ENCODE data around the gene CLDN24.

CLDN24 gene

DNA sequence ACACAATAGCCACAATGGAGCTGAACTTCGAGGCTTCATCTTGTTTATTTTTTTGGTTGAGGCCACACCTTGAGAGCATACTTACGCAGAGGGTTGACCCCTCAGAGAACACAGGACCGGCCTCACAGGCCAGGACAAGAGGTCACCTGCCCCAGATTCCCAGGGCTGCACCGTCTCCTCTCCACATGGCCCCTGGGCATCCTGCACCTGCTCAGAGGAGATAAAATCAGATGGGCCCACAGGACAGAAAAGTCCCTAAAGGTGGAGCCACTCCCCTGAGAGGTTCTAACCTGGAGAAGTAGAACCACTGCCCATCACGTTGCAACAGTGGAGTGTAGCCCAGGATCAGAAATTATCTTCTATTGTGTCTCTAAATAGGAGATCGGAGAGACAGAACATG lies 1.1 kb upstream of the CLDN24 start:
- DNase-seq (ENCODE audit: low read depth in 2 of 2, low spot score in 1 of 2) = no peak

DNA sequence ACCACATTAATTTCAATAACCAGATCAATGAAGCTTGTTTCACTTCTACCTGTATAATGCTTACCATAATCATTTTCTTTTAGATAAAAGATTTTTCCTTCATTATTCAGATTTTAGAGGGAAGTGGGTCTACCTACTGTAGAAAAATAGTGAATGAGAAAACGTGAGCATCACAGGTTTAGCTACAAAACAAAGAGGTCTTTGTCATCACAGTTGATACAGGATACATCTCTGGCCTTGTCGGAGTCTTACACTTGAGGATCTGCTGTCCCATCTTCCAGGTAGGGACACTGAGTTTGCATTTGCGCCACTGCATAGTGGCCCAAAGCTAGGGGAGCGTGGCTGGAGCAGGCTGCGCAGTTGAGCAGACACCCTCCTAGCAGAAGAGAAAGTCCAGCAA lies 710 bp downstream of the CLDN24 start:
- no peak for DNase-seq (ENCODE audit: low read depth in 2 of 2, low spot score in 1 of 2)

DNA sequence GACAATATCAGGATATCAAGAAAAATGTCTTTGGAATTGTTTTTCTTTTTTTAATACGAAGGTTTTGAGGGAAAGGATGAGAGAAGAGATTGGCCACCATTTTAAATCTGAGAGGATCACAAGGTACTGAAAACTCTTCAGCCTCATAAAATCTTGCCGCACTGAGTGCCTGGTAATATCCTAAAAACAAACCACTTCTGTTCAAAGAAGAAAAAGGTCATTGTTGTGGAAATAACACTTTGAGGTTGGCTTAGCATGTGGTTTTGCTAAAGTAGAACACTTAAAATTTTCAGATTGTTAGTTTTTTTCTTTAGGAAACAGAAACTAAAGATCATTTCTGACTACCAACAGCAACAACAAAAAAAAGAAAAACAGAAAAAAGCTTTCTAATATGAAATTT lies 1.1 kb downstream of the CLDN24 start:
- DNase-seq (ENCODE audit: low read depth in 2 of 2, low spot score in 1 of 2) = no peak

DNA sequence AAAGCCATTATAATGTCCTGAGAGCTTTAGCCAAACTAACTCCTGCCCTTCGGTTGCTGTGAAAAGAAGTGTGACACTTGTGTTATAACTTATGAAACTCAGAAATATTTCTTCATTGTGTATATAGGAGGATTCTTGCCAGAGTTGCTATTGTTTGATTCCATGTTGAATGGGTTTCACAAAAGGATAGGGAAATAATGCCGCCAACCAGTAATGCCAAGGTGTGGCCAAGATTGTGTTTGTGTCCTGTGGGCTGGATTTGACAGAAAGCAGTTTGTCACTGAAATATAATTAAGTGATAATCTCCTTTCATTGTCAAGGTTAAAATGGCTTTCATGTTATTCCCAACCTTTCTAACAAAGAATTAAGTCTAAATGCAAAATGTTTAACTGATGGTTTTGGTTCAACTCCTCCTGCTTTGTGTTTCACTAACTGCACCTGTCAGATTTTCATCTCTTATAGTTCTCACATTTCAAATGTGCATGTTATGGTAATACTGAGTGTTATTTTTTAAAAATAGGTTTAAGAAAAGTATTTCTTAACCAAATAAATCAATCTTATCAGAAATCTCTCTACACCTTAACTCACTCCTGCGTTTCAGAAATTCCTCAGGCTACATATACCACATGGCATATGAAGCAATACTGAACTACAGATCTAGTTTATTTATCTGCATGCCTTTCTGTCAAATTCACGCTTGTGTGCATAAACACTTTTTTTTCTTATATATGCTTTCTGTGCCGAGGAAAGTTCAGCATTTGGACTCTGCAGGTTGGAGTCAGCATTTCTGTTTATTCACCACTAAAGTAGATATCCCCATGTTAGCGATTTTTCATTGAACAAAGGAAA lies 1.8 kb downstream of the CLDN24 start, which contains the start of gene CLDN22:
Gene CLDN22, minus strand, starts transcription at position 66 of the 849 bp plus-strand sequence. Its CDS starts 58 bp downstream, at position 8.
- DNase-seq (ENCODE audit: low read depth in 2 of 2, low spot score in 1 of 2) = no peak

DNA sequence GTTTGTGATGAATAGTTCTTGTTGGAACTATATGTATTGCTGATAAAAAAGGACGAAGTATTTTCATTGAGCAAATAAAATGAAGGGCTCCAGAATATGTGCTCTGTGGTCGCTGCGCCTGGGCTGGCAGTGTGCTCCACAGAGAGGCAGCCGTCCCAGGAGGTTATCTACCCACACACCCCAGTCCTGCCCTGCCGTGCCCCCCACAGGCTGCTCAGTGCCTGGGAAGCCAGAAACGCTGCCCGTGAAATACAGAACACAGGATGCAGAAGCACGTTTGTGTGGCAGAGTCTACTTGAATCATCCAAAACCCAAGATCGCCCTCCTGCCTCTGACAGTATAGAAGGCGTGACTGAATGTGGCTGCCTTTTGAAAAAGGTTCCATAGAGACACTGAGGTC lies 3.6 kb downstream of the CLDN24 start:
- DNase-seq (ENCODE audit: low read depth in 2 of 2, low spot score in 1 of 2) = no peak

DNA sequence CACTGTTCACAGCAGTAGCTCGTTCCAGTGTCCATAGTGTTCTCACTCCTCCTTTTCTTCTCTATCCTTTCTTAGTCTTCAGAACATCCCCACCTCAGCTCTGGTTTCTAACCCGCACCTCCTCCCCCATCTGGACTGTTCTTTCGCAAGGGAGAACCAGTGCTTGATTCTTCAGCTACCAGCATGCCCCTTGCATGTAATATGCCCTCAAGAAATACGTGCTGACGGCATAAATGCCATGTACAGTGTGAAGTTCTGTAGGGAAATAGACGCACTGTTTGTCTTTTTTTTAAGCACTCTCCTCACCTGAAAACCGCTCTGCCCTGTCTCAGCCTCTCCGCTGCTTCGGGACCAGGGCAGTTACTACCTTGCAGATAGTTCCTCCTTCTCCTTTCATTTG lies 7.4 kb downstream of the CLDN24 start:
- DNase-seq (ENCODE audit: low read depth in 2 of 2, low spot score in 1 of 2) = no peak

DNA sequence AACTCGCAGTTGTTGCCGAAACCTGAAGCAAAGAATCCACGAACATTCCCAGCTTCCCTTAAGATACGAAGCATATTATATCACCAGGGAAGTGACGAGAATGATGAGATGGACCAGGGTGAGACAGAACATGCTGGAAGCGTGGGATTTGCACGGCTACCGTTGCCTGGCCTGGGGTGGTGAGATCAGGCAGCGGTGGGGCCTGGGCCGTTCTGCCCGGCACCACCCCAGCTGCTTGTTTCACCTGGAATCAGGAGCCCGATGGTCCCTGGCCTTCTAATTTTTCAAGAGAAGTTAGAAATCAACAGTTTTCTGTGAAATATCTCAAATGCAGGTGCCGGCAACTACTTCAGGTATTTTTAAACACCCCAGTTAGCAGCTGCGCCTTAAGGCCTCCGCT lies 7.9 kb downstream of the CLDN24 start:
- no peak for DNase-seq (ENCODE audit: low read depth in 2 of 2, low spot score in 1 of 2)

DNA sequence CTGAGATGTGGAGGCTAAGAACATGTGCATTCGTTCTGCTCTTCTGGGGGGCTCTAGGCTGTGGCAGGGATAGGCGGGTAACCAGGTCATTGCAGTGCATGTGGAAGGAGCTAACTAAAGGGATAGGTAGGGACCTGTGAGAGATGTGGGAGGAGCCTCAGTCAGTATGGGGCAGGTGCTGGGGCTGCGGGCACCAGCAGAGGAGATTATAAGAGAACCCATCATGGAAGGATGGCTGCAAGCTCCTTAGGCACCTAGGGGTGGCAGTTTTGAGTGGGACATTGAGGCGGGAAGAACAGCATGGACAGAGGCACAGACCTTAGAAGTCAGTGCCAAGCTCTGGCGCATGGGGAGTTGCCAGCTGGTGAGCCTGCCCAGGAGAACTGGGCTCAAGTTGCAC lies 9.4 kb downstream of the CLDN24 start:
- no peak for DNase-seq (ENCODE audit: low read depth in 2 of 2, low spot score in 1 of 2)

DNA sequence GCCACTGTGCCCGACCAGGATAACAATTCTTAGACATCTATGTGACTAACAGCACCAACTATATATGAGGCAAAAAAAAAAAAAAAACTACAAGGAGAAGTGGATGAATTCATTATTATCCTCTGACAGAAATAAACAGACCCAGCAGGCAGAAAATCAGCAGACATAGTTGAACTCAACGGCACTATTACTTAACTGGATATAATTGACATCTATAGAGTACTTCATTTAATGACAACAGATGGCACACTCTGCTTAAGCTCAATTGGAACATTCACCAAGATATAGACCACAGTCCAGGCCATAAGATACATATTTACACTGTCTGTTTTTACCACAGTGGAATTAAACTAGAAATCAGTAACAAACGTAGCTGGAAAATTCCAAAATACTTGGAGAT lies 15.4 kb downstream of the CLDN24 start:
- DNase-seq (ENCODE audit: low read depth in 2 of 2, low spot score in 1 of 2) = no peak

DNA sequence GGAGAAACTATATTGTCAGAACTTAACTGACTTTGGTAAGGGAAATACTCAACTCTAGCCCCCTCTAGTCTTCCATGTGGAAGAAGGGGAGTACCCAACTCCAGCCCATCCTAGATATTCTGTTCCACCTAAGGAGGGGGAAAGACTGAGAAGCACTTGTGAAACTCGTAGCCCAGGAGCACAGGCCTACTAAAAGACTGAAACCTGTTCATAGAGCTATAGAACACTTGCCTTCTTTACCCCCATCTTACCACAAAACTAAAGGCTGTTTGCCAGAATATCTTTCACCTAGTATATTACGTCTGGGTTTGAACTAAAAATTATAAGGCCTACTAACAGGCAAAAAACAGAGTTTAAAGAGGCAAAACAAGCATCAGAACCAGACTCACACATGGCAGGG lies 17.7 kb downstream of the CLDN24 start:
- DNase-seq (ENCODE audit: low read depth in 2 of 2, low spot score in 1 of 2) = no peak

DNA sequence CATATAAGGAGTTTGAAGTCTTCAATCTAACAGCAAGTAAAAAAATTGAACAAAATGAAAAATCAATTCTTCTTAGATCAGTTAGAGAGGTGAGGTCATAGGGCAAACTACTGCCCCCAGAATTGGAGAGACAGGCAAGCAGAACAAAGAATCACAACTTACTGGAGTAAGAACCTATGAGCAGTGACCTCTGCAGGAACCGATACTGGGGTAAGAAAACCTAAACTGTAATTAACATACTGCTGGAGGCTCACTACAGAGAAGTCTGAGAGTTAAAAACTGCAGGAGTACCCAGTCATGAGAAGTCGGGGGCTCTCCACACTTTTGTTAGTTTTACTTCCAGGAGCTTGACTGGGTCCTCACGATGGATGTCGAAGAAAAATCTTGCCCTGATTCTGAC lies 18.2 kb downstream of the CLDN24 start:
- DNase-seq (ENCODE audit: low read depth in 2 of 2, low spot score in 1 of 2) = no peak

DNA sequence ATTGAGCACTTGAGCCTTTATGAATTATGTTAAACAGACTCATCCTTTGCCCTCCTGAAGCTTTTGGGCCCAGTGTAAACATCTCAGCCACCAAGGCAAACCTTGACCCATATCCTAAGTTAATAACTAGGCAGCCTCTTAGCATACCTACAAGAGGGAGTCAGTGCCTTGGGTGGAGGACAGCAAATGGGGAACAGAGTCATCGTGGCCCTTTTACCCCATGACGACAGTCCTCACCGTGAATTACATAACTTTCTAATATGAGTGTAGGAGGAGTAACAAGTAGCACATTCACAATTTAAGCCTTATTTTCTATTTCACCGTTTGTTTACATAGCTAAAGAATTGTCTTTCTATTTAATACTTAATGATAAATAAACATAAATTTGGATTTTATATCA lies 18.9 kb downstream of the CLDN24 start:
- no peak for DNase-seq (ENCODE audit: low read depth in 2 of 2, low spot score in 1 of 2)

DNA sequence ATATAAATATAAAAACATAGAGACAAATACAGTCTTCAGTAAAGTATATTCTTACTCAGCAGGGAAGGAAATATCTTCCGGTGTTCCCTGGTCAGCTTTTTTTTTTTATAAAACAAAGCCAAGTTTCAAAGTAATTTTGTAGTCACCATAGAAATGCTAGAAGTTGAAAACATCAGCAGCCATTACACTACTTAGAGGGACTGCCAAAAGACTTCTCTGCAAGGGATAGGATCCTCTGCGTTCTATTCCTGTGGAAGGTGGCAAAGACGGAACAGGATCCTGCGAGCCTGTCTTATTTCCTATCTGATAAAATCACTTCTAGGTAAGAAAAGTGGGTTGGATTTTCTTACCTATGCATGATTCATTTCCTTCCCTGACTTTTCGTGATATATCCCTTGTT lies 21.6 kb downstream of the CLDN24 start:
- DNase-seq (ENCODE audit: low read depth in 2 of 2, low spot score in 1 of 2) = no peak

DNA sequence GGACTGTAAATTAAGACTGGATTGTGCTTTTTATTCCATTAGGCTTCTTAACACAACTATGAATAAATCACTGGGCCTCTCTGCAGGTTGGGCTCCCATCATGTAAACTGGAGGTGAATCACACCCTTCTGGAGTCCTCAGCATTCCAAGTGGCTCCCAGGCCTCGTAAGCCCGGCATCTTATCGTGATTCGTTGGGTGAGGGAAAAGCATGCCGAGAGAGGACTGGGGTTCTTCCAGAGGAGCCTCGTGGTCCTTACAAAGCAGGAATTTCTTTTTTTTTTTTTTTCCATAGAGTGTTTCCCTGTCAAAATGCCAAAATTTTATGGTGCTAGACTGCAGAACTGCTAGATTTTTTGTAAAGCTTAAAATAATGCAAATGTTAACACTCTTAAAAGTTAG lies 22.2 kb downstream of the CLDN24 start:
- no peak for DNase-seq (ENCODE audit: low read depth in 2 of 2, low spot score in 1 of 2)

DNA sequence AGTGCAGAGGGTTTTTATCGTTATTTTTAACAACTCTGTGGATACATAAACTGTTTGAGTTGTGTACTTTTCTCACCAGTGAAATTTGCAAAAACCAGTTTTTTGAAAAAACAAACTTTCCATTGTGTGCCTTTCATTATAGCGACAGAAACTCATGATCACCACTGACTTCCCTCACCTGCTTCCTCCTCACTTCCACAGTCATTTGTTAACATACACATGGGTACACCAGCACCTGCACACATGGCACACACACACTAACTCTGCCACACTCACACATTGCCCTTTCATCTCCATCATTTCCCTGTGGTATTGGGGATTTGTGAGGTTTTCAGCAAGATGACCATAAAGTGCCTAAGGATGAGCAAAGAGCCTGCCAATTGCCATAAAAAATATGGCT lies 22.8 kb downstream of the CLDN24 start:
- DNase-seq (ENCODE audit: low read depth in 2 of 2, low spot score in 1 of 2) = no peak

DNA sequence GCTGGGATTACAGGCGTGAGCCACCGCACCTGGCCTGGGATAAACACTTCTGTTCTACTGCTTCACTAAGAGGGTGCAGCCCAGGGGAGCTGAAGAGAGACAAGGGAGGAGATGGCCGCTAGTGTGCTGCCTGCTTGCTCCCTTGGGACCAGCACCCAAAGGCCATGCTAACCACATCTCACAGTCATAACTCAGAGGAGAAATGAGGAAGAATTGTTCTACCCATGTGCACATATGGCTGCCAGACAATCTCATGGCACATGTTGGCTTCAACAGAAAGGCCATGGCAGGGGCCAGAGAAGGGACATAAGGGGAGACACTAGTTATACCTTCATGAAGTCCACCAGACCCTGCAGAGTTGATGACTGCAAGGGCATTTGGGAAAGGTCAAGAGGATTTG lies 24.6 kb downstream of the CLDN24 start:
- DNase-seq (ENCODE audit: low read depth in 2 of 2, low spot score in 1 of 2) = no peak

DNA sequence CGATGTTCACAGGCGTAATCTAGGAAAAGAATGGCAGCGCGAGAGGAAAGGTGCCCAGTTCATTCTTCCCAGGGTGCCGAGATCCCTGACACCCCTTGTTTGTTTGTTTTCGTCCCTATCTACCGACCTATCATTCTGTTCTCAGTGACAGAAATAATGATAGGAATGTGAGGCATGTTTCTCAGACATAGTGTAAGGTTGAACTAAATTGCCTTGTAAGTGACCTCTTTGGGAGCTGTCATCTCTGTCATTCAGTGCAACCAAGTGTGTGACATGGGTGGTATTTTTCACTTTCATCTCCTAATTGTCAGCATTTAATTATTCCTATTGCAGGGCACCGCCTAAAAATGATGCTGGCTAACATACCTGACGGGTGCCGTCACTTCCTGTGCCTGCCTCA lies 26.5 kb downstream of the CLDN24 start:
- DNase-seq (ENCODE audit: low read depth in 2 of 2, low spot score in 1 of 2) = no peak

DNA sequence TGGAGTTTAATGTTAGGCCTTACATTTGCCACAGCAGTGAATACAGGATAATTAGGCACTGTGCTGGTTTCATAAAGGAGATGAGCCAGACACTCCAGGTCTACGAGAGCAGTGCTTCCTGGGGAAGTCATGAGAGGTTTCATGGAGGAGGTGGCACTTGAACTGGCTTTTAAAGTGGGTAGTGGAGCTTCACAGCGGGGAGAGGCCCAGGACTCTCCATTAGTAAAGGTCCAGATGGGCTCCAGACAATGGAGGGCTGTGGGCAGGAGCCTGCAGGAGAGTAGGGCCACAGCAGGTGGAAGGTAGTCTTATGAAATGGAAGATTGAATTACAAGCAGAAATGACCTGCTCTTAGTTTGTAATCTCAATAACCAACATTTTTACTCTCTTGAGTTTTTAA lies 31.2 kb downstream of the CLDN24 start:
- no peak for DNase-seq (ENCODE audit: low read depth in 2 of 2, low spot score in 1 of 2)

DNA sequence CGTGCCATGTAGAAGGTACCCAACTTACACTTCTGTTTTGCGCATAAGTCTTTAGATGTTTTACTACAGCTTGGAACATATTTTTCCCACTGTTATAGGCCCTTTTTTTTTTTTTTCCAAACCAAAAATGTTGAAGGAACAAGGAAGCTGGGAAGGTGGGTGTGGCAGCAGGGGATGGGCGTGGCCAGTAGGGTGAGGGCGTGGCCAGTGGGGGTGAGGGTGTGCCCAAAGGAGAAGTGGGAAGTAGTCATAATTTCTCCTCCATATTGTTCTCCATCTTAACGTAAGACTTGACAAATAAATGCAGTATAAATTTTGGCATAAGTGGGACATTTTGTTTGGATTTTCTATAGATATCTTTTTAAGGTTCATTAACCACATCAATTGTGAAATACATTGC lies 32.5 kb downstream of the CLDN24 start:
- no peak for DNase-seq (ENCODE audit: low read depth in 2 of 2, low spot score in 1 of 2)

DNA sequence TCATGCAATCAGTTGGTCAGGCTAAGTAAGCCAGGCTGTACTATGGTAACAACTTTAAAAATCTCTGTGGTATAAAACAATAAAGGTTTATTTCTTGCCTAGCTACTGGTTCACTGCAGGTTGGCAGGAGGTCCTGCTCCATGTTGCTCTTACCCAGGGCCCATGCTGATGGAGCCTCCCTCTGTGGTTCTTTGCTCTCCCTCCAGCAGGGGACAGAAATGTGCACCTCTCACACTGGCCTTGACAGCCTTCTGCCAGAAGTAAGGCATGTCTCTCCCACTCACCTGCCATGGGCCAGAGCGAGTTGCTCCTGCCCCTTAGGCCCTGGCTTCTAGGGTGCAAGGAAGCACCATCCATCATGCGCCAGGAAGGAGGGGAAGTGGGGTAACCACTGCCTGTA lies 33.3 kb downstream of the CLDN24 start:
- no peak for DNase-seq (ENCODE audit: low read depth in 2 of 2, low spot score in 1 of 2)

DNA sequence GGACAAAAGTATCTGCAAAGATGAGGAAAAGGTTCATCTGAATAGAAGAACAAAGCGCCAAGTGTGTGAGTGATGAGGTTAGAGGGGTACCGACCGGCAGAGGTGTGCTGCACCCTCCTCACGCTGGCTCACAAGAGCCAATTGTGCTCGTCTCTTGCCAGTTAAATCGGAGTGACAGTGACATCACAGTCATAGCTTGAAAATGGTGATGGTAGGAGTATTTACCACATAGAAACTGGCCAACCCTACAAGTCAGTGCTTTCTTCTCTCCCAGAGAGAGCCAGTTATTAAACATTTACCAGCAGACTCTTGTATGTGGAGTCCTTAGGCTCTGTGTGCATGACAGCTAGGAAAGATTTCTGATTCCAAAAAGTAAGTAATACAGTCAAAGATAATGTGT lies 34.5 kb downstream of the CLDN24 start:
- no peak for DNase-seq (ENCODE audit: low read depth in 2 of 2, low spot score in 1 of 2)

DNA sequence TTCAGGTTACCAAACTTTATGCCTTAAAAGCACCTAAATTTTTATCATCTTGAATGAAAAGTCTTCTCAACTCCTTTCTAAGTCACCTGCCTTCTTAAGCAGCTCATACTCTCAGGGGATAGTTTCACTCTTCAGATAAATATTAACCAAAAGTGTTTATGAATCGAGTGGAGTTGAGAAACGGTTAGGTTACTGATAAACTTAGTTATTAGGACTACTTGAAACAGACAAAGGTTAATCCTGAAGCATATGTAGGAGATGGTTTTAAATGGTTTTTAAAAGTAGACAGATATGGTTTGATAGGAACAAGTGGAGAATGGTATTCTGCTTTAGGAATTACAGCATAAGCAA lies 34.9 kb downstream of the CLDN24 start:
- DNase-seq (ENCODE audit: low read depth in 2 of 2, low spot score in 1 of 2) = no peak

DNA sequence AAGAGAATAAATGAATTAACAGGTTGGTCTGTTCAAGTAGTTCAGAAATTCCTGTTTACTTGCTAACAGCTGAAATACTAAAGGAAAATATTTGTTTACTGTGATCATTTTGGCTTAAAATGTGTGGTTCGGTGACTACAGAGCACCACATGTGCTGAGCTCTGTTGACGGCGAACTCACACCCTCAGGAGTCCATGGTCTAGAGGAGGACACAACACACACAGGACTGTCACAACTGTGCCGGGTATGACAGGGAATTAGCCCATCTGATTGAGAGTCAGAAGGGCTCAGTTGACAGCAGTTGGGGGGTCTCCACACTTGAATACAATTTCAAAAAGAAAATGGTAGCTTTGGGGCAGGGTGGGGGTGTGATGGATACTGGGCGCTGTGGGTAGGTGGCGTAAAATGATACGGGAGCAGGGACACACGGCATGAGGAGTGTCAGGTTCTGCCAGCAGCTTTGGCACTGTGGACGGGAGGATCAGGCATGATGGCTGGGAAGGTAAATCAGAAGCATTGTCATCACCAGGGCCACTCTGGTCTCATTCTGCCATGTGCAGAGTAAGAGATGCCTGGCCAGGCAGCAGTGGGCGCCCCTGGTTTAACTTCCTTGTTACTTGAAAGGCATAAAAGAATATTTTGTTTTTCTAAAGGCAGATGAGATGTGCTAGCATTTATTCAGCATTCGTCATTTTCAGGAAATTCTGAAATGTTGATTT lies 35.5 kb downstream of the CLDN24 start:
- no peak for DNase-seq (ENCODE audit: low read depth in 2 of 2, low spot score in 1 of 2)

Measured in stimulated activated CD8-positive, alpha-beta memory T cell treated with anti-CD3 and anti-CD28 coated beads, Interleukin-4, amount 100 ng/mL, for 1 hour (primary cell).